GM12875 (cell line): ENCODE measurements around the gene RAB3B.
"Not testable (repeated sequence)": the region's sequence is repeated elsewhere in the genome, so short reads cannot be mapped to it uniquely, and the experiment has no call there.

Source experiments
- H3K4me3 ChIP-seq: one replicate; pipeline ENCODE4 v1.5.1; 2011; ENCODE audit warnings: low read depth, low read length, control low read depth
- CTCF ChIP-seq: IDR thresholded peaks from 2 replicates; pipeline ENCODE4 v1.5.1; 2011; ENCODE audit warnings: low read depth, mild to moderate bottlenecking, control low read depth, inconsistent platforms, low read length, moderate library complexity, borderline replicate concordance; ENCODE audit not compliant: insufficient read depth

The RAB3B gene

GRCh38 chr1:51982161-51982560, 8.3 kb downstream of the RAB3B start:
- H3K4me3 ChIP-seq, result no peak overlapping the region
- no peak for TF ChIP-seq CTCF

GRCh38 chr1:51981555-51981954, 8.9 kb downstream of the RAB3B start:
- no peak overlapping the region for H3K4me3 ChIP-seq
- no peak for TF ChIP-seq CTCF

- no peak overlapping the region for H3K4me3 ChIP-seq
Observed at GRCh38 chr1:51978099-51978498, 12.4 kb downstream of the RAB3B start.

GRCh38 chr1:51976846-51977602, 13.5 kb downstream of the RAB3B start:
- no peak for TF ChIP-seq CTCF
- H3K4me3 ChIP-seq, result no peak overlapping the region

More at GRCh38 chr1:51978099-51978498, 12.4 kb downstream of the RAB3B start:
- TF ChIP-seq CTCF, result no peak

- no peak overlapping the region for H3K4me3 ChIP-seq
- no peak for TF ChIP-seq CTCF
Observed at GRCh38 chr1:51973587-51974474, 16.7 kb downstream of the RAB3B start.

- H3K4me3 ChIP-seq, result no peak overlapping the region
- TF ChIP-seq CTCF, result no peak
Observed at GRCh38 chr1:51969038-51969705, 21.3 kb downstream of the RAB3B start.

- H3K4me3 ChIP-seq, result no peak overlapping the region
Observed at GRCh38 chr1:51968632-51969031, 21.9 kb downstream of the RAB3B start.

GRCh38 chr1:51967213-51967791, 23.2 kb downstream of the RAB3B start:
- not testable (repeated sequence) for H3K4me3 ChIP-seq

More at GRCh38 chr1:51968632-51969031, 21.9 kb downstream of the RAB3B start:
- TF ChIP-seq CTCF, result no peak
